Panc1 (cell line): ENCODE results near the gene STX2. TPM values are rescaled to one million over a fixed set of nuclear protein-coding genes. Genes with fewer than 3 reads are reported as not detected.

Source experiments
- ATAC-seq: fragments of 200-7000 bp; cut with Tn5 transposase; 2 replicates; pipeline ENCODE4 v1.9.1; 2020; ENCODE audit warnings: mild to moderate bottlenecking, moderate library complexity
- BruUV-seq: library from RNA; stranded (reverse); fragments of 400-500 nt; replicated peaks from 2 replicates; lab custom pipeline; 2021; lab: Mats Ljungman, UMichigan
- CTCF ChIA-PET: fragments of 300-600 bp; sonication (Branson Sonifier 250); formaldehyde crosslinking; loops from one replicate; lab custom pipeline; 2022; ENCODE audit warnings: antibody characterized with exemption; lab: Charles Lee
- POLR2A ChIA-PET: fragments of 300-600 bp; sonication (Branson Sonifier 250); formaldehyde crosslinking; loops from one replicate; lab custom pipeline; 2022; ENCODE audit warnings: antibody characterized with exemption; lab: Charles Lee
- DNase-seq: peaks from one replicate; pipeline ENCODE4 v3.0.0-alpha.2; 2010; ENCODE audit warnings: low read depth, low spot score
- H3K27ac ChIP-seq: 2 replicates; pipeline ENCODE4 v1.5.1; 2011; ENCODE audit warnings: mild to moderate bottlenecking, low read length, inconsistent platforms
- H3K27me3 ChIP-seq: fragments of 200-500 bp; sonication (Bioruptor generic); 2 replicates; pipeline ENCODE4 v1.6.0; 2014; ENCODE audit warnings: low read length, inconsistent platforms; ENCODE audit not compliant: control insufficient read depth, insufficient read depth
- H3K36me3 ChIP-seq: fragments of 200-500 bp; sonication (Bioruptor generic); 2 replicates; pipeline ENCODE4 v1.5.1; 2014; ENCODE audit warnings: inconsistent platforms, mild to moderate bottlenecking, low read length, moderate library complexity; ENCODE audit not compliant: control insufficient read depth, insufficient read depth
- H3K4me1 ChIP-seq: 2 replicates; pipeline ENCODE4 v1.5.1; 2011; ENCODE audit warnings: inconsistent platforms, mild to moderate bottlenecking, low read length, moderate library complexity; ENCODE audit not compliant: control insufficient read depth, insufficient read depth
- H3K4me3 ChIP-seq, 2 experiments: 2 replicates each; pipeline ENCODE4 v1.5.1; 2011 to 2012; ENCODE audit warnings: low read depth in 2 of 2, low read length in 2 of 2, mild to moderate bottlenecking in 2 of 2, inconsistent platforms in 1 of 2, moderate library complexity in 1 of 2
- H3K9me3 ChIP-seq: fragments of 200-500 bp; sonication (Bioruptor generic); 2 replicates; pipeline ENCODE4 v1.5.1; 2014; ENCODE audit warnings: low read depth, mild to moderate bottlenecking, inconsistent platforms, low read length, moderate library complexity; ENCODE audit not compliant: control insufficient read depth, insufficient read depth
- POLR2AphosphoS5 ChIP-seq: IDR thresholded peaks from 2 replicates; pipeline ENCODE4 v1.6.1; 2012; ENCODE audit warnings: mild to moderate bottlenecking, low read depth, low read length, moderate library complexity
- SIN3A ChIP-seq: IDR thresholded peaks from 2 replicates; pipeline ENCODE4 v1.6.1; 2012; ENCODE audit warnings: low read depth, mild to moderate bottlenecking, low read length, moderate library complexity, borderline replicate concordance; ENCODE audit not compliant: insufficient read depth
- TCF7L2 ChIP-seq: IDR thresholded peaks from 2 replicates; pipeline ENCODE4 v1.6.1; 2011; ENCODE audit warnings: mild to moderate bottlenecking, low read depth, low read length, inconsistent platforms
- in situ Hi-C: cut with HindIII; loops from 2 replicates; pipeline ENCODE4 v1.10.0; 2016; ENCODE audit warnings: low sequenced_read_pairs, low pct_unique_long_range_greater_than_20kb
- intact Hi-C: fragments of 100-400 bp; cut with micrococcal nuclease; formaldehyde crosslinking; loops from one replicate; pipeline ENCODE4 v1.10.0; 2022; ENCODE audit not compliant: unreplicated experiment
- total RNA-seq: library from RNA; stranded (reverse); gene quantifications from one replicate; pipeline ENCODE4 v1.2.1, GENCODE V29; 2021; ENCODE audit not compliant: unreplicated experiment
- TF ChIP-seq, protein P1 (sequence below): fragments of 450-650 bp; IDR thresholded peaks from 2 replicates; pipeline ENCODE4 v1.5.1; 2017; ENCODE audit warnings: mild to moderate bottlenecking
- TF ChIP-seq, protein P2 (sequence below), 2 experiments: IDR thresholded peaks; 2 replicates each; pipeline ENCODE4 v1.6.1; 2011 to 2012; ENCODE audit warnings: low read depth in 2 of 2, control low read depth in 1 of 2, low read length in 1 of 2, mild to moderate bottlenecking in 1 of 2, moderate library complexity in 1 of 2; ENCODE audit not compliant: insufficient read depth in 1 of 2

STX2 gene
- total RNA-seq, 1 experiment from 2014 or later, result 34.0 TPM

DNA sequence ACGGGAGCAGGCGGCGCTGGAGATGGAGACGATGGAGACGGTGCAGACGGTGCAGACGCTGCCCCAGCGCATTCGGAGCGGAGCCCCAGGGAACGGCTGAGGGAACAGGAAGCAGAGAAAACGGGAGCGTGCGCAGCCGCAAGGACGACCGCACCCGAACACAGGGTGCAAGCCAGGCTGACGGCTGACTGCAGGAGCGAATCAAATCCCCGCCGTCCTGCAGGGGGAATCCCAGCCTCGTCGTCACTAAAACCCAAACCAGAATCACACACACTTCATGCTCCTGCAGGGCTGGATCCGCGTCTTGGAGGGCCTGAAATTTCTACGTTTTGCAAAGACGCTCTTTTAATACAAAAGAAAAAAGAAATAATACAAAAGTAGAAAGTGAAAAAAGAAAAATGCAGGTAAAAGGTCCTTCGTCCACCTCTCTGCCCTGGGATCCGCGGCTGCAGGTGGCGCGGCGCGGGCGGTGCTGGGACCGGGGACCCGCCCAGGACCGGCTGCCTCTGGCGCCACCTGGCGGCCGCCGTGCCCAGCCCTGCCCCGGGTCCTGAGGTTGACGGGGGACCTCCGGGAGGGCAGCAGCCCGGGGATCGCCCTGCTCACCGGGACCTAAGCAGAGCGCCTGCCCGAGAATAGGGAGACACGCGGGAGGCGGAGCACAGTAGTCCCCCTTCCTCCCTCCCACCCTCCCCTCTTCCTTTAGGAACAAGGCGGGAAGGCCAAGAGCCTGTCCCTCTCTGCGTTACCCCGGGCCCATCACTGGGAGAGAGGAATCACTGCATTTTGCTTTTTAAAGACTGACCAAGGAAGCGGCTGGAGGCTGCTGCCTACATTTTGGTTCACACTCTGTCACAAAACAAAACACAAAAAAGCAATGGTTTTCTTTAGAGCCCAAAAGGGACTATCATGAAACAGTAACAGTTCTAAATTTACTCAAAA, 20.1 kb downstream of the STX2 start:
- peak overlapping the region in 1 of 2 experiments; percentile 6; a peak in 1 of 4 replicates for H3K4me3 ChIP-seq
- DNase-seq, result no peak
- TF ChIP-seq, protein P1, sequence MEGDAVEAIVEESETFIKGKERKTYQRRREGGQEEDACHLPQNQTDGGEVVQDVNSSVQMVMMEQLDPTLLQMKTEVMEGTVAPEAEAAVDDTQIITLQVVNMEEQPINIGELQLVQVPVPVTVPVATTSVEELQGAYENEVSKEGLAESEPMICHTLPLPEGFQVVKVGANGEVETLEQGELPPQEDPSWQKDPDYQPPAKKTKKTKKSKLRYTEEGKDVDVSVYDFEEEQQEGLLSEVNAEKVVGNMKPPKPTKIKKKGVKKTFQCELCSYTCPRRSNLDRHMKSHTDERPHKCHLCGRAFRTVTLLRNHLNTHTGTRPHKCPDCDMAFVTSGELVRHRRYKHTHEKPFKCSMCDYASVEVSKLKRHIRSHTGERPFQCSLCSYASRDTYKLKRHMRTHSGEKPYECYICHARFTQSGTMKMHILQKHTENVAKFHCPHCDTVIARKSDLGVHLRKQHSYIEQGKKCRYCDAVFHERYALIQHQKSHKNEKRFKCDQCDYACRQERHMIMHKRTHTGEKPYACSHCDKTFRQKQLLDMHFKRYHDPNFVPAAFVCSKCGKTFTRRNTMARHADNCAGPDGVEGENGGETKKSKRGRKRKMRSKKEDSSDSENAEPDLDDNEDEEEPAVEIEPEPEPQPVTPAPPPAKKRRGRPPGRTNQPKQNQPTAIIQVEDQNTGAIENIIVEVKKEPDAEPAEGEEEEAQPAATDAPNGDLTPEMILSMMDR, result peak; percentile 99
- TF ChIP-seq TCF7L2 (no peak), SIN3A (no peak)
- no peak overlapping the region for H3K27ac ChIP-seq
- ChIA-PET POLR2A (no interaction called here), CTCF (interaction anchor here (0.6 kb wide), 1 partner anchor 117 kb away, joined by 3 read pairs; no protein-coding TSS in a partner anchor)
- no peaks in the 10 kb centered on the region for H3K27me3 ChIP-seq
- intact Hi-C loops, result loop anchor here (2.0 to 5.0 kb wide), 2 partner anchors 58 to 417 kb away; no protein-coding TSS in a partner anchor
- in situ Hi-C loops, result no loop called here
- no peaks in the 10 kb centered on the region for H3K4me1 ChIP-seq
- H3K36me3 ChIP-seq, result 0 out of 2 replicates have a peak, but pooled peaks cover 6% of the 10 kb centered on the region
- ATAC-seq, result peak; percentile 99
- no peaks in the 10 kb centered on the region for H3K9me3 ChIP-seq
- BruUV-seq, result no TSS peak

DNA sequence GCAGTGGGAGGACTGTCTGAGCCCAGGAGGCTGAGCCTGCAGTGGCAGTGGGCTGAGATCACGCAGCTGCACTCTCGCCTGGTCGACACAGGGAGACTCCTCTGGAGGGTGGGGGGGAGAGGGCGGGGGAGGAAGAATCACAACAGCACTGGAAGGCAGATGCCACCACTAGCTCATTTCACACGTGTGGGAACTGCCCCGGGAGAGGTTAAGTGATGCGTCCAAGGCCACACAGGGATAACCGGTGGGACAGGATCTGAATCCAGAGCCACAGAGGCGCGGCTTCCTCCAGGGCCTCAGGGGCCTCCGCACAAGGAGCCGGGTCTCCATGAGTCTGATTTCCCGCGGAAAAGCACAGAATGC, 20.8 kb downstream of the STX2 start:
- no peaks in the 10 kb centered on the region for H3K4me1 ChIP-seq
- no TSS peak for BruUV-seq
- no peak for DNase-seq
- CTCF ChIA-PET, result interaction anchor here (0.6 kb wide), 1 partner anchor 116 kb away, joined by 3 read pairs; no protein-coding TSS in a partner anchor
- ATAC-seq, result no peak
- no peaks in the 10 kb centered on the region for H3K9me3 ChIP-seq
- TF ChIP-seq, protein P1, result no peak
- TF ChIP-seq TCF7L2 (no peak), SIN3A (no peak), POLR2AphosphoS5 (no peak)
- TF ChIP-seq, protein P2, sequence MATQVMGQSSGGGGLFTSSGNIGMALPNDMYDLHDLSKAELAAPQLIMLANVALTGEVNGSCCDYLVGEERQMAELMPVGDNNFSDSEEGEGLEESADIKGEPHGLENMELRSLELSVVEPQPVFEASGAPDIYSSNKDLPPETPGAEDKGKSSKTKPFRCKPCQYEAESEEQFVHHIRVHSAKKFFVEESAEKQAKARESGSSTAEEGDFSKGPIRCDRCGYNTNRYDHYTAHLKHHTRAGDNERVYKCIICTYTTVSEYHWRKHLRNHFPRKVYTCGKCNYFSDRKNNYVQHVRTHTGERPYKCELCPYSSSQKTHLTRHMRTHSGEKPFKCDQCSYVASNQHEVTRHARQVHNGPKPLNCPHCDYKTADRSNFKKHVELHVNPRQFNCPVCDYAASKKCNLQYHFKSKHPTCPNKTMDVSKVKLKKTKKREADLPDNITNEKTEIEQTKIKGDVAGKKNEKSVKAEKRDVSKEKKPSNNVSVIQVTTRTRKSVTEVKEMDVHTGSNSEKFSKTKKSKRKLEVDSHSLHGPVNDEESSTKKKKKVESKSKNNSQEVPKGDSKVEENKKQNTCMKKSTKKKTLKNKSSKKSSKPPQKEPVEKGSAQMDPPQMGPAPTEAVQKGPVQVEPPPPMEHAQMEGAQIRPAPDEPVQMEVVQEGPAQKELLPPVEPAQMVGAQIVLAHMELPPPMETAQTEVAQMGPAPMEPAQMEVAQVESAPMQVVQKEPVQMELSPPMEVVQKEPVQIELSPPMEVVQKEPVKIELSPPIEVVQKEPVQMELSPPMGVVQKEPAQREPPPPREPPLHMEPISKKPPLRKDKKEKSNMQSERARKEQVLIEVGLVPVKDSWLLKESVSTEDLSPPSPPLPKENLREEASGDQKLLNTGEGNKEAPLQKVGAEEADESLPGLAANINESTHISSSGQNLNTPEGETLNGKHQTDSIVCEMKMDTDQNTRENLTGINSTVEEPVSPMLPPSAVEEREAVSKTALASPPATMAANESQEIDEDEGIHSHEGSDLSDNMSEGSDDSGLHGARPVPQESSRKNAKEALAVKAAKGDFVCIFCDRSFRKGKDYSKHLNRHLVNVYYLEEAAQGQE (IDR thresholded peaks at IDR 0.05; ENCODE audit: insufficient read depth in 1 of 2, low read depth in 2 of 2, low read length in 1 of 2), result no peak
- intact Hi-C loops, result loop anchor here (2.0 to 5.0 kb wide), 2 partner anchors 57 to 416 kb away; no protein-coding TSS in a partner anchor
- H3K27me3 ChIP-seq, result no peaks in the 10 kb centered on the region
- POLR2A ChIA-PET, result no interaction called here
- H3K36me3 ChIP-seq, result 0 out of 2 replicates have a peak, but pooled peaks cover 6% of the 10 kb centered on the region
- no peak overlapping the region for H3K27ac ChIP-seq
- H3K4me3 ChIP-seq, result no peak overlapping the region
- in situ Hi-C loops, result no loop called here
